DMS153 (cell line): ENCODE measurements around the gene TINAGL1.

Experiments
- DNase-seq: peaks from one replicate; lab custom pipeline; 2025; lab: John Stamatoyannopoulos, UW

The TINAGL1 gene

GRCh38 chr1:31627301-31627929 is 51.1 kb downstream of the TINAGL1 start:
- no peak for DNase-seq

- no peak for DNase-seq
Measured at GRCh38 chr1:31627930-31628559, 51.7 kb downstream of the TINAGL1 start.

- DNase-seq: no peak
Measured at GRCh38 chr1:31628931-31629556, 52.7 kb downstream of the TINAGL1 start.

GRCh38 chr1:31632649-31633048 is 56.3 kb downstream of the TINAGL1 start:
- DNase-seq: no peak

- no peak for DNase-seq
Measured at GRCh38 chr1:31633117-31633516, 56.8 kb downstream of the TINAGL1 start.
